ENCODE measurements around the gene SYT2. TPM values are rescaled to one million over a fixed set of nuclear protein-coding genes. Genes with fewer than 3 reads are reported as not detected.

The SYT2 gene
- total RNA-seq, 1 experiment from 2014 or later: not detected

DNA sequence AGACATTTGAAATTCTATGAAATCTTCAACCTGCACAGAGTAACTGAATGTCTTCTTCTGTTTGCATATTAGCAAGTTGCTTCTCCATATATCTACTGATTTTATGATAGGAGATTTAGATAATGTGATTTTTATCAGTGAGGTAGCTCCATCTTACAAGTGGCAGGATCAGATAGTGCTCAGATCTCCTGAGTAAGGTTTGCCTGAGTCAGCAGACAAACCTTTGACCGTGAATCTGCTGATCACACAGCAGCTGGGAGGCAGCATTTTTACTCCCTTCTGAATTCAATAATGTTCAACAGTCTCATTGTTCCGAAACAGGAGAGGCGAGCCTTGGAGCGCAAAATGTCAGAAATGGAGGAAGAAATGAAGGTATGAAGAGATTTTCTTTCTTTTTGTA is 141.4 kb downstream of the SYT2 start:
- H3K4me3 ChIP-seq (ENCODE audit: low read length): no peak overlapping the region
- no peaks in the 10 kb centered on the region for H3K9me3 ChIP-seq (ENCODE audit: low read length)
- no peaks in the 10 kb centered on the region for H3K27me3 ChIP-seq (ENCODE audit: low read length)
- H3K4me1 ChIP-seq (ENCODE audit: insufficient read depth, low read length): no peaks in the 10 kb centered on the region
- TF ChIP-seq, protein P1, sequence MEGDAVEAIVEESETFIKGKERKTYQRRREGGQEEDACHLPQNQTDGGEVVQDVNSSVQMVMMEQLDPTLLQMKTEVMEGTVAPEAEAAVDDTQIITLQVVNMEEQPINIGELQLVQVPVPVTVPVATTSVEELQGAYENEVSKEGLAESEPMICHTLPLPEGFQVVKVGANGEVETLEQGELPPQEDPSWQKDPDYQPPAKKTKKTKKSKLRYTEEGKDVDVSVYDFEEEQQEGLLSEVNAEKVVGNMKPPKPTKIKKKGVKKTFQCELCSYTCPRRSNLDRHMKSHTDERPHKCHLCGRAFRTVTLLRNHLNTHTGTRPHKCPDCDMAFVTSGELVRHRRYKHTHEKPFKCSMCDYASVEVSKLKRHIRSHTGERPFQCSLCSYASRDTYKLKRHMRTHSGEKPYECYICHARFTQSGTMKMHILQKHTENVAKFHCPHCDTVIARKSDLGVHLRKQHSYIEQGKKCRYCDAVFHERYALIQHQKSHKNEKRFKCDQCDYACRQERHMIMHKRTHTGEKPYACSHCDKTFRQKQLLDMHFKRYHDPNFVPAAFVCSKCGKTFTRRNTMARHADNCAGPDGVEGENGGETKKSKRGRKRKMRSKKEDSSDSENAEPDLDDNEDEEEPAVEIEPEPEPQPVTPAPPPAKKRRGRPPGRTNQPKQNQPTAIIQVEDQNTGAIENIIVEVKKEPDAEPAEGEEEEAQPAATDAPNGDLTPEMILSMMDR (conservative IDR thresholded peaks at IDR 0.05; ENCODE audit: low read depth, low read length): no peak
- no peak overlapping the region for H3K4me2 ChIP-seq (ENCODE audit: low read length)
- no TSS peak for BruUV-seq (replicated peaks)
- ATAC-seq (no peak), DNase-seq (no peak)
- no peaks in the 10 kb centered on the region for H4K20me1 ChIP-seq (ENCODE audit: low read length)
- CTCF ChIA-PET: interaction anchor here (0.6 to 0.7 kb wide), 2 partner anchors 56 to 95 kb away, joined by 3 read pairs; no protein-coding TSS in a partner anchor
- POLR2A ChIA-PET (ENCODE audit: unreplicated experiment): no interaction called here
- H3K27ac ChIP-seq (ENCODE audit: low read length): no peak overlapping the region
- no peak overlapping the region for H2AFZ ChIP-seq (ENCODE audit: low read length)
- intact Hi-C loops (cut with micrococcal nuclease): no loop called here
- H3K9ac ChIP-seq (ENCODE audit: low read length): no peak overlapping the region
- H3K79me2 ChIP-seq (ENCODE audit: low read length): no peaks in the 10 kb centered on the region
- H3K36me3 ChIP-seq (ENCODE audit: low read depth, low read length): no peaks in the 10 kb centered on the region
- H3F3A ChIP-seq (ENCODE audit: low read length, unreplicated experiment): no peaks in the 10 kb centered on the region
- no peaks in the 10 kb centered on the region for H3K9me2 ChIP-seq (replicated peaks; ENCODE audit: low read length)

DNA sequence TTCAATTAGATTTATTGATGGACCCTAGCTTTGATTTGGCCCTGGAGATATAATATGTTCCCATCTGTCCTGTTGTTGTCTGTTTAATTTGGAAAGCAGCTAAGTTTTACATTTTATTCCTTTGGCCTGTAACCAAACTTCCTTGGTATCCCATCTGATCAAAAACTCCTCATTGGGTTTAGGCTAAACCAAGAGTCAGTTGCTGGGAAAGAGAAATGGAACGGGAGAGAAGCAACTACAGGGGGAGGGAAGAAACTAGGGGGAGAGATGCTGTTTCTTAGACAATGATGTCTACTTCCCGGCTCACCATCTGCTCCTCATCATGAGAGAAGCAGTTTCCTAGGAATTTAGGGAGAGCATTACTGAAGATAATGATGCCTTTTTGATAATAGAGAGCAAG is 141.8 kb downstream of the SYT2 start:
- H3K4me1 ChIP-seq (ENCODE audit: insufficient read depth, low read length): no peaks in the 10 kb centered on the region
- BruUV-seq (replicated peaks): no TSS peak
- no peak overlapping the region for H2AFZ ChIP-seq (ENCODE audit: low read length)
- TF ChIP-seq EZH2phosphoT487 (IDR thresholded peaks at IDR 0.05; ENCODE audit: borderline replicate concordance, low read length) (no peak), EZH2 (IDR thresholded peaks at IDR 0.05; ENCODE audit: low read length, unreplicated experiment) (no peak)
- TF ChIP-seq, protein P1 (conservative IDR thresholded peaks at IDR 0.05; ENCODE audit: low read depth, low read length): no peak
- H3K9me3 ChIP-seq (ENCODE audit: low read length): no peaks in the 10 kb centered on the region
- no peaks in the 10 kb centered on the region for H3K36me3 ChIP-seq (ENCODE audit: low read depth, low read length)
- H3K9me2 ChIP-seq (replicated peaks; ENCODE audit: low read length): no peaks in the 10 kb centered on the region
- H3K4me2 ChIP-seq (ENCODE audit: low read length): no peak overlapping the region
- H4K20me1 ChIP-seq (ENCODE audit: low read length): no peaks in the 10 kb centered on the region
- intact Hi-C loops (cut with micrococcal nuclease): no loop called here
- H3K4me3 ChIP-seq (ENCODE audit: low read length): no peak overlapping the region
- no peak overlapping the region for H3K27ac ChIP-seq (ENCODE audit: low read length)
- no peaks in the 10 kb centered on the region for H3F3A ChIP-seq (ENCODE audit: low read length, unreplicated experiment)
- ChIA-PET CTCF (interaction anchor here (0.7 kb wide), 1 partner anchor 57 kb away, joined by 3 read pairs; no protein-coding TSS in a partner anchor), POLR2A (ENCODE audit: unreplicated experiment) (no interaction called here)
- DNase-seq (no peak), ATAC-seq (no peak)
- no peaks in the 10 kb centered on the region for H3K79me2 ChIP-seq (ENCODE audit: low read length)
- no peaks in the 10 kb centered on the region for H3K27me3 ChIP-seq (ENCODE audit: low read length)
- H3K9ac ChIP-seq (ENCODE audit: low read length): no peak overlapping the region

DNA sequence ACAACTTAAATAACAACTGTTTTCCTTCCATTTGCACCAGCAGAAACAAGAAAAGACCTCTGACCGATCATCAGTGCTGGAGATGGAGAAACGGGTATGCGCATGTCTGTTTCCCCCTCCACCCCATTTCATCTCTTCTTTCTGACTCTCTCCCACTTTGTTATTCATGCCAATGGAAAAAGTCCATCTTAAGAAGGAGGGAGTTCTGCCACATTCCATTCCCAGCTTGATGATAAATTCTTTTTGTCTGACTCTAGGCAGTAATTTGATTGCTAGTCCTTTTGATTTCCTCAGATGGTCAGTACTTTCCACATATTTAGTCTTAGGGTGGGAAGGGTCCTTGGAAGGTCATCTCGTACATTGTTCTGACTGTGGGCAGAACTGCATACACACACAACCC is 142.5 kb downstream of the SYT2 start:
- intact Hi-C loops (cut with micrococcal nuclease): no loop called here
- Histone ChIP-seq H3K9ac (ENCODE audit: low read length) (no peak overlapping the region), H3K27me3 (ENCODE audit: low read length) (no peaks in the 10 kb centered on the region), H3K27ac (ENCODE audit: low read length) (no peak overlapping the region), H3K79me2 (ENCODE audit: low read length) (no peaks in the 10 kb centered on the region), H3K9me3 (ENCODE audit: low read length) (no peaks in the 10 kb centered on the region), H3K4me3 (ENCODE audit: low read length) (no peak overlapping the region), H4K20me1 (ENCODE audit: low read length) (no peaks in the 10 kb centered on the region), H2AFZ (ENCODE audit: low read length) (no peak overlapping the region), H3K9me2 (replicated peaks; ENCODE audit: low read length) (no peaks in the 10 kb centered on the region), H3K4me1 (ENCODE audit: insufficient read depth, low read length) (no peaks in the 10 kb centered on the region), H3F3A (ENCODE audit: low read length, unreplicated experiment) (no peaks in the 10 kb centered on the region), H3K36me3 (ENCODE audit: low read depth, low read length) (no peaks in the 10 kb centered on the region), H3K4me2 (ENCODE audit: low read length) (no peak overlapping the region)
- ATAC-seq (no peak), DNase-seq (no peak)
- no TSS peak for BruUV-seq (replicated peaks)
- ChIA-PET POLR2A (ENCODE audit: unreplicated experiment) (no interaction called here), CTCF (no interaction called here)
- TF ChIP-seq EZH2phosphoT487 (IDR thresholded peaks at IDR 0.05; ENCODE audit: borderline replicate concordance, low read length) (no peak), EZH2 (IDR thresholded peaks at IDR 0.05; ENCODE audit: low read length, unreplicated experiment) (no peak)
- TF ChIP-seq, protein P1 (conservative IDR thresholded peaks at IDR 0.05; ENCODE audit: low read depth, low read length): no peak

All from PC-3 (cell line).